Measurements from ENCODE around the gene ZC3H4.

- TF ChIP-seq CTCF (IDR thresholded peaks at IDR 0.05 in 2 of 3, conservative IDR thresholded peaks at IDR 0.05 in 1 of 3; ENCODE audit: borderline replicate concordance in 1 of 3, insufficient read depth in 1 of 3, low read depth in 2 of 3, low read length in 2 of 3), result no peak
- no peak for TF ChIP-seq YY1 (IDR thresholded peaks at IDR 0.05; ENCODE audit: extremely low read depth, insufficient replicate concordance, low read depth, low read length)
These were observed 14.0 kb downstream of the ZC3H4 start for GRCh38 chr19:47099576-47100050.
